K562 (cell line): ENCODE results near the gene SIAE. TPM values are rescaled to one million over a fixed set of nuclear protein-coding genes. Genes with fewer than 3 reads are reported as not detected.

Source experiments
- ATAC-seq: fragments of 200-7000 bp; cut with Tn5 transposase; 3 replicates; pipeline ENCODE4 v1.9.1; 2020; ENCODE audit warnings: moderate library complexity
- BruUV-seq: library from RNA; stranded (reverse); fragments of 400-500 nt; replicated peaks from 2 replicates; lab custom pipeline; 2021; lab: Mats Ljungman, UMichigan
- CTCF ChIA-PET: fragments of 300-600 bp; formaldehyde crosslinking; extraction: SDS; loops from one replicate; lab custom pipeline; 2021; ENCODE audit warnings: low intra/inter-chr PET ratio; lab: Yijun Ruan, JAX
- POLR2A ChIA-PET: fragments of 300-600, 350-650 bp; sonication (Branson Sonifier 250); formaldehyde crosslinking; extraction: SDS; loops from one replicate; lab custom pipeline; 2021; ENCODE audit warnings: antibody characterized with exemption, inconsistent platforms; lab: Yijun Ruan, JAX
- DNase-seq, 4 experiments: peaks; one replicate each; pipeline versions ENCODE4 v3.0.0 to v3.0.0-alpha.2; 2011 to 2018; ENCODE audit warnings: low spot score in 3 of 4, mixed read lengths in 3 of 4; ENCODE audit errors: extremely low read depth in 1 of 4
- FAIRE-seq: peaks from 2 replicates; lab custom pipeline; 2011; peaks lifted over from hg19 to GRCh38; lab: Jason Lieb, UNC
- H2AFZ ChIP-seq: 2 replicates; pipeline ENCODE4 v1.6.0; 2011; ENCODE audit warnings: low read depth, low read length, control low read depth, inconsistent platforms
- H3K27ac ChIP-seq: fragments of 200-600 bp; 3 replicates; pipeline ENCODE4 v1.8.0; 2011; ENCODE audit warnings: low read depth, mild to moderate bottlenecking, control low read depth, inconsistent platforms, low read length, moderate library complexity, mixed read lengths; ENCODE audit errors: extremely low read depth
- H3K27me3 ChIP-seq, 2 experiments: fragments of 300-600 bp in 1 of 2; 2 replicates in 1 of 2; 3 replicates in 1 of 2; pipeline versions ENCODE4 v1.6.0 to v1.8.0; 2011; ENCODE audit warnings: inconsistent platforms in 2 of 2, low read length in 2 of 2, mild to moderate bottlenecking in 1 of 2, mixed read lengths in 1 of 2, moderate library complexity in 1 of 2; ENCODE audit not compliant: control insufficient read depth in 2 of 2, insufficient read depth in 2 of 2
- H3K36me3 ChIP-seq: fragments of 300-600 bp; 3 replicates; pipeline ENCODE4 v1.8.0; 2011; ENCODE audit warnings: mild to moderate bottlenecking, low read length, inconsistent platforms; ENCODE audit not compliant: control insufficient read depth, insufficient read depth
- H3K4me1 ChIP-seq, 2 experiments: fragments of 200-600 bp in 1 of 2; replicated peaks in 1 of 2; 2 replicates in 1 of 2; 3 replicates in 1 of 2; pipeline versions ENCODE4 v1.5.1 to v1.8.0; 2011; ENCODE audit warnings: inconsistent platforms in 2 of 2, low read length in 2 of 2, mild to moderate bottlenecking in 1 of 2, mixed read lengths in 1 of 2, moderate library complexity in 1 of 2; ENCODE audit not compliant: control insufficient read depth in 2 of 2, insufficient read depth in 2 of 2
- H3K4me2 ChIP-seq: 2 replicates; pipeline ENCODE4 v1.6.1; 2011; ENCODE audit warnings: low read length, control low read depth, inconsistent platforms, mixed read lengths; ENCODE audit not compliant: insufficient read depth
- H3K4me3 ChIP-seq: fragments of 200-600 bp; sonication (generic), shearing (Covaris generic); 2 replicates; pipeline ENCODE4 v1.5.1; 2016; ENCODE audit warnings: control low read depth, inconsistent platforms
- H3K79me2 ChIP-seq: fragments of 200-600 bp; 3 replicates; pipeline ENCODE4 v1.8.0; 2011; ENCODE audit warnings: low read length, inconsistent platforms; ENCODE audit not compliant: control insufficient read depth, insufficient read depth
- H3K9ac ChIP-seq, 2 experiments: 2 replicates each; pipeline versions ENCODE4 v1.6.0 to v1.6.1; 2011; ENCODE audit warnings: low read depth in 2 of 2, low read length in 2 of 2, control low read depth in 1 of 2, inconsistent platforms in 1 of 2, mild to moderate bottlenecking in 1 of 2, mixed read lengths in 1 of 2; ENCODE audit not compliant: insufficient read depth in 1 of 2
- H3K9me1 ChIP-seq: one replicate; pipeline ENCODE4 v1.6.0; 2011; ENCODE audit warnings: inconsistent platforms, mild to moderate bottlenecking, low read length, moderate library complexity; ENCODE audit not compliant: control insufficient read depth, insufficient read depth
- H3K9me3 ChIP-seq: replicated peaks from 2 replicates; pipeline ENCODE4 v1.5.1; 2011; ENCODE audit warnings: low read depth, low read length, inconsistent platforms; ENCODE audit not compliant: control insufficient read depth, insufficient read depth
- H4K20me1 ChIP-seq: replicated peaks from 2 replicates; pipeline ENCODE4 v1.6.1; 2011; ENCODE audit warnings: low read length, inconsistent platforms, mixed read lengths; ENCODE audit not compliant: control insufficient read depth, insufficient read depth
- PML ChIP-seq: IDR thresholded peaks from 2 replicates; pipeline ENCODE4 v1.6.1; 2012; ENCODE audit warnings: low read length, inconsistent platforms
- TRIM28 ChIP-seq: fragments of 450-650 bp; IDR thresholded peaks from 2 replicates; pipeline ENCODE4 v1.6.1; 2017
- ZFP1 ChIP-seq: fragments of 450-650 bp; formaldehyde crosslinking; IDR thresholded peaks from 2 replicates; pipeline ENCODE4 v1.4.0; 2020; ENCODE audit warnings: mild to moderate bottlenecking, mixed read lengths
- ZNF507 ChIP-seq: conservative IDR thresholded peaks from 2 replicates; pipeline ENCODE4 v1.6.1; 2017; ENCODE audit warnings: missing genetic modification characterization, missing compliant biosample characterization
- ZNF512 ChIP-seq: IDR thresholded peaks from 2 replicates; pipeline ENCODE4 v1.6.1; 2016; ENCODE audit warnings: missing genetic modification characterization, missing compliant biosample characterization
- WGBS: fragments of 100-300 bp; shearing (Covaris generic); methylation state at CpG from one replicate; pipeline ENCODE4 v1.1.6; 2016; ENCODE audit warnings: low coverage, mixed read lengths; ENCODE audit not compliant: insufficient coverage; ENCODE audit errors: missing lambda C conversion rate; 5-methylcytosine and 5-hydroxymethylcytosine counted together
- in situ Hi-C: fragments of 300-500 bp; cut with MboI; formaldehyde crosslinking; loops from 4 replicates; pipeline ENCODE4 v1.15.0; 2018; ENCODE audit warnings: inconsistent platforms, mixed read lengths
- intact Hi-C: fragments of 100-400 bp; cut with micrococcal nuclease; formaldehyde crosslinking; loops from 2 replicates; pipeline ENCODE4 v1.14.2; 2022
- polyA plus RNA-seq, 8 experiments: library from polyadenylated mRNA; depleted of rRNA in 4 of 8; stranded (reverse) in 5 of 8; unstranded in 3 of 8; fragments of >200 nt; fragmentation: Nextera tagmentation in 2 of 8; fragmentation: Illumina TruSeq in 1 of 8; extraction: Ambion mirVana in 2 of 8; extraction: Trizol in 1 of 8; gene quantifications; 2 replicates each; pipeline versions ENCODE4 v1.2.1 to v1.2.3, GENCODE V29; 2011 to 2014; ENCODE audit warnings: inconsistent platforms in 1 of 8, missing spikeins in 1 of 8
- total RNA-seq, 7 experiments: library from RNA; depleted of rRNA in 6 of 7; stranded (reverse); fragments of >200 nt in 6 of 7; fragmentation: Illumina TruSeq in 2 of 7; extraction: Trizol in 2 of 7; gene quantifications; 2 replicates each; pipeline versions ENCODE4 v1.2.1 to v1.2.3, GENCODE V29; 2011 to 2021; ENCODE audit warnings: low replicate concordance in 1 of 7

SIAE gene
- total and polyA plus RNA-seq, 9 of the 15 experiments (the other 6 are each of a cell fraction or from before 2014, with no cell fraction given) = 0.89 to 9.6 (median 3.7) TPM

- intact Hi-C loops (no loop called here), in situ Hi-C loops (no loop called here)
- ATAC-seq (no peak), FAIRE-seq (no peak), DNase-seq (no peak)
- H3K36me3 ChIP-seq = no peaks in the 10 kb centered on the region
- POLR2A ChIA-PET = interaction anchor here (0.8 kb wide), 1 partner anchor 9 kb away, joined by 3 read pairs; the partner anchor contains the start of genes SIAE and SPA17
- H3K27ac ChIP-seq = no peak overlapping the region
- H3K79me2 ChIP-seq = no peaks in the 10 kb centered on the region
- H4K20me1 ChIP-seq = no peaks in the 10 kb centered on the region
- H3K9ac ChIP-seq = no peak overlapping the region
- peaks cover 5% of the 10 kb centered on the region; the same call in 1 of the 2 replicates for H3K9me3 ChIP-seq
- H3K27me3 ChIP-seq = no peaks in the 10 kb centered on the region
- 84% methylated on average over 1 of the region's 1 CpG for WGBS
- H3K4me1 ChIP-seq = no peaks in the 10 kb centered on the region
- TF ChIP-seq ZFP1 (no peak), ZNF512 (no peak), TRIM28 (peak; percentile 60; the same call in 1 of the 2 replicates), PML (no peak), ZNF507 (tag) (peak; percentile 58)
- H3K4me3 ChIP-seq = no peak overlapping the region
- H2AFZ ChIP-seq = no peak overlapping the region
- CTCF ChIA-PET = no interaction called here
- H3K4me2 ChIP-seq = no peak overlapping the region
- no TSS peak for BruUV-seq
- H3K9me1 ChIP-seq = no peaks in the 10 kb centered on the region
Measured at GRCh38 chr11:124682443-124682842, 8.9 kb upstream of the SIAE start.
